Vagina (tissue), 2 donors: ENCODE data around the gene FASN. TPM values are rescaled to one million over a fixed set of nuclear protein-coding genes. Genes with fewer than 3 reads are reported as not detected.

Experiments used
- DNase-seq, 2 donors: peaks; one replicate each; pipeline ENCODE4 v3.0.0-alpha.2; 2017; ENCODE audit errors: extremely low spot score in 2 of 2
- H3K27ac ChIP-seq: fragments of 200-600 bp; sonication (generic); one replicate; pipeline ENCODE4 v1.5.1; 2019
- H3K27me3 ChIP-seq: fragments of 200-600 bp; sonication (generic); one replicate; pipeline ENCODE4 v1.5.1; 2019
- H3K36me3 ChIP-seq, 2 donors: fragments of 200-600 bp; sonication (generic); one replicate each; pipeline ENCODE4 v1.5.1; 2017 to 2019
- H3K4me1 ChIP-seq: fragments of 200-600 bp; sonication (generic); one replicate; pipeline ENCODE4 v1.5.1; 2019
- H3K4me3 ChIP-seq, 2 donors: fragments of 200-600 bp; sonication (generic); 1 replicate in 1 of 2; 2 replicates in 1 of 2; pipeline ENCODE4 v1.5.1; 2016 to 2019
- H3K9me3 ChIP-seq: fragments of 200-600 bp; sonication (generic); one replicate; pipeline ENCODE4 v1.5.1; 2019
- POLR2A ChIP-seq, 2 donors: fragments of 450-650 bp; IDR thresholded peaks; one replicate each; pipeline ENCODE4 v1.6.1; 2017; ENCODE audit warnings: antibody characterized with exemption in 2 of 2, mild to moderate bottlenecking in 2 of 2, moderate library complexity in 2 of 2
- POLR2AphosphoS5 ChIP-seq, 2 donors: sonication (generic); formaldehyde crosslinking; IDR thresholded peaks; one replicate each; pipeline ENCODE4 v1.9.0; 2017; ENCODE audit warnings: antibody characterized with exemption in 2 of 2, mild to moderate bottlenecking in 2 of 2, low read depth in 1 of 2; ENCODE audit not compliant: insufficient read depth in 1 of 2
- intact Hi-C: fragments of 100-400 bp; cut with DNase I; formaldehyde crosslinking; loops from one replicate; pipeline ENCODE4 v1.15.1; 2023
- total RNA-seq: library from RNA; depleted of rRNA; stranded (reverse); fragments of >200 nt; gene quantifications from one replicate; pipeline ENCODE4 v1.2.3, GENCODE V29; 2016
- TF ChIP-seq, protein P1 (sequence below), 3 experiments: fragments of 450-650 bp in 2 of 3; fragments of 200-600 bp in 1 of 3; sonication (generic) in 1 of 3; IDR thresholded peaks; one replicate each; pipeline ENCODE4 v1.5.1; 2017 to 2019; ENCODE audit warnings: antibody characterized with exemption in 3 of 3, mild to moderate bottlenecking in 2 of 3, moderate library complexity in 2 of 3

Gene FASN
- total RNA-seq, 1 donor from 2014 or later: 127 TPM

DNA sequence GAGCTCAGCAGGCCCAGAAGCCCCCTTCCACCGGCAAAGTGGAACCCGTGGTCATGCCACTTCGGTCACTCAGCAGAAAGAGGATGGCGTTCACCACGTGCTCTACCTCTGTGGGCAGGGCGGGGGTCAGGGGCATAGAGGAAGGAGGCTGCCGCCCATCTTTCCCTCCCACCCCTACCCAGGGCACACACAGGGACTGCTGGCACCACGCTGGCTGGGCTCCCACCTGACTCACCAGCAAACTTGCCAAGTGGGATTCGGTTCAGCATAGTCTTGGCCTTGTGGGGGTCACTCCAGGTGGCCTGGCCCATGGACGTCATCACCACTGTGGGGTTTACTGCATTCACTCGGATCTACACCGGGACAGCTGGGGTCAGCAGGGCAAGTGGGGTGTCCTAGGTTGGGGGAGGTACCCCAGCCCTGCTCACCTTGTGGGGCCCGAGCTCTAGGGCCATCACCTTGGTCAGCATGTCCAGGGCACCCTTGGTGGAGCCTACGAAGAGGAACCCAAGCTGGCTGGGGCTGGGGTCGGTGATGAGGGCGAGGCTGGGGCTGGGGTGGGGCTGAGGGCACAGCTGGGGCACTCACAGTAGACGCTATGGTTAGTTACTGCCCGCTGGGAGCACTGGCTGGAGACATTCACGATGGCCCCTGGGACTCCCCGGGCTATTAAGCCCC is 61.9 kb downstream of the FASN start:
- H3K36me3 ChIP-seq: no peaks in the 10 kb centered on the region
- H3K27me3 ChIP-seq: no peaks in the 10 kb centered on the region
- peaks cover 24% of the 10 kb centered on the region for H3K4me1 ChIP-seq
- intact Hi-C loops: no loop called here
- H3K9me3 ChIP-seq: no peaks in the 10 kb centered on the region
- peak overlapping the region; percentile 71 to 79 for H3K4me3 ChIP-seq
- peak overlapping the region; percentile 87 for H3K27ac ChIP-seq
- TF ChIP-seq, protein P1, sequence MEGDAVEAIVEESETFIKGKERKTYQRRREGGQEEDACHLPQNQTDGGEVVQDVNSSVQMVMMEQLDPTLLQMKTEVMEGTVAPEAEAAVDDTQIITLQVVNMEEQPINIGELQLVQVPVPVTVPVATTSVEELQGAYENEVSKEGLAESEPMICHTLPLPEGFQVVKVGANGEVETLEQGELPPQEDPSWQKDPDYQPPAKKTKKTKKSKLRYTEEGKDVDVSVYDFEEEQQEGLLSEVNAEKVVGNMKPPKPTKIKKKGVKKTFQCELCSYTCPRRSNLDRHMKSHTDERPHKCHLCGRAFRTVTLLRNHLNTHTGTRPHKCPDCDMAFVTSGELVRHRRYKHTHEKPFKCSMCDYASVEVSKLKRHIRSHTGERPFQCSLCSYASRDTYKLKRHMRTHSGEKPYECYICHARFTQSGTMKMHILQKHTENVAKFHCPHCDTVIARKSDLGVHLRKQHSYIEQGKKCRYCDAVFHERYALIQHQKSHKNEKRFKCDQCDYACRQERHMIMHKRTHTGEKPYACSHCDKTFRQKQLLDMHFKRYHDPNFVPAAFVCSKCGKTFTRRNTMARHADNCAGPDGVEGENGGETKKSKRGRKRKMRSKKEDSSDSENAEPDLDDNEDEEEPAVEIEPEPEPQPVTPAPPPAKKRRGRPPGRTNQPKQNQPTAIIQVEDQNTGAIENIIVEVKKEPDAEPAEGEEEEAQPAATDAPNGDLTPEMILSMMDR (IDR thresholded peaks at IDR 0.05): no peak
- no peak for DNase-seq

DNA sequence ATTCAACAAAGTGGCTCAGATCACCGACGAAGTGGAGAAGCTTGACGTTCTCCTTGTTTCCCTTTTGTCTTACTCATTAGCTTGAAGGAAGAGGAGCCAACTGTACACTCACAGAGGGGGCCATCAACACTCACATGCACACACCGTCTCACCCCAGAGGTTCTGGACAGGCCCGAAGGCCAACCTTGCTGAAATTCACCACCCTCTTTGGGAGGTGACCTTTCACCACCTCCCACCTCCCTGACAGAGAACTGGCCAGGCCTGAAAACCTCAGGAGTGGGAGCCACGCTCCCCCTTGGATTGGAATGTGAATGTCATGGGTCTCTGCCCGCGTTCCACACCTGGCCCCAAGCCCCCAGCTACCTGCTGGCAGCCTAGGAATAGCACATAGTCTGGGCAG is 62.5 kb downstream of the FASN start:
- Histone ChIP-seq H3K27me3 (no peaks in the 10 kb centered on the region), H3K36me3 (no peaks in the 10 kb centered on the region), H3K4me1 (peaks cover 24% of the 10 kb centered on the region), H3K27ac (no peak overlapping the region), H3K9me3 (no peaks in the 10 kb centered on the region), H3K4me3 (no peak overlapping the region)
- TF ChIP-seq, protein P1 (IDR thresholded peaks at IDR 0.05): no peak
- TF ChIP-seq POLR2AphosphoS5 (IDR thresholded peaks at IDR 0.05; ENCODE audit: insufficient read depth in 1 of 2, low read depth in 1 of 2): no peak
- TF ChIP-seq POLR2A (IDR thresholded peaks at IDR 0.05): no peak
- DNase-seq: no peak
- intact Hi-C loops: no loop called here

DNA sequence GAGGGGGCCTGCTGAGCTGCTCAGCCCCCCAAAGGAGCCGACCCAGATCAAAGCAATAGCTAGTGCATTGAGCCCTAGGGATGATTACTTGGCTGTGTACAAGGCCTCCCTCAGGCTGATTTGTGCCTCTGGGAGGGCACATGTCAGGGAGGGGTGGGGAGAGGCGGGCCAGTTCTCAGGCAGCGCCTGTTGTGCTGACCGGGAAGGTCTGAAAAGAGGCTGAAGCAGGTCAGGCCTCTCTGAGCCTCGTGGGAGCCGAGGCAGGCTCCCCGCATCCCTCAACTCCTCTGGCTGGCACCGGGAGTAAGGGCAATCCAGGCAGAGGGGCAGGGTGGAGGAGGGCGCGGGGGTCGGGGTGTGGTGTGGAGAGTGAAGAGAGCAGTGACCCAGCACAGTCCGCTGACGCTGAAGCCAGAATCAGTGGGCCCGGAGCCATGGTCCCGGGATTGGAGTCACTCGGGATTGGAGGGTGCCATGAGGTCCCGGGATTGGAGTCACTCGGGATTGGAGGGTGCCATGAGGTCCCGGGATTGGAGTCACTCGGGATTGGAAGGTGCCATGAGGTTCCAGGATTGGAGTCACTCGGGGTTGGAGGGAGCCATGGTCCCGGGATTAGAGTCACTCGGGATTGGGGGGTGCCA is 63.5 kb downstream of the FASN start:
- Histone ChIP-seq H3K4me3 (no peak overlapping the region), H3K27ac (no peak overlapping the region), H3K4me1 (peaks cover 28% of the 10 kb centered on the region), H3K9me3 (no peaks in the 10 kb centered on the region), H3K27me3 (no peaks in the 10 kb centered on the region), H3K36me3 (no peaks in the 10 kb centered on the region)
- DNase-seq: no peak
- TF ChIP-seq, protein P1 (IDR thresholded peaks at IDR 0.05): no peak
- TF ChIP-seq POLR2A (IDR thresholded peaks at IDR 0.05): no peak
- no peak for TF ChIP-seq POLR2AphosphoS5 (IDR thresholded peaks at IDR 0.05; ENCODE audit: insufficient read depth in 1 of 2, low read depth in 1 of 2)
- intact Hi-C loops: loop anchor here (5.0 kb wide), 2 partner anchors 63 to 118 kb away; partner anchors contain the start of gene FASN

- Histone ChIP-seq H3K4me1 (peaks cover 28% of the 10 kb centered on the region), H3K4me3 (no peak overlapping the region), H3K27ac (no peak overlapping the region), H3K27me3 (no peaks in the 10 kb centered on the region), H3K9me3 (no peaks in the 10 kb centered on the region), H3K36me3 (no peaks in the 10 kb centered on the region)
- no peak for DNase-seq
- intact Hi-C loops: loop anchor here (5.0 kb wide), 2 partner anchors 64 to 119 kb away; partner anchors contain the start of gene FASN
- no peak for TF ChIP-seq POLR2AphosphoS5 (IDR thresholded peaks at IDR 0.05; ENCODE audit: insufficient read depth in 1 of 2, low read depth in 1 of 2)
- no peak for TF ChIP-seq POLR2A (IDR thresholded peaks at IDR 0.05)
- TF ChIP-seq, protein P1 (IDR thresholded peaks at IDR 0.05): no peak
These were observed 64.5 kb downstream of the FASN start for GRCh38 chr17:82033359-82034085.
